Embryonic facial prominence (tissue), 1 donor: ENCODE data around the gene OTUB1.

ENCODE experiments used
- DNase-seq: peaks from one replicate; pipeline ENCODE4 v3.0.0-alpha.2; 2016; ENCODE audit errors: extremely low spot score

Gene OTUB1

DNA sequence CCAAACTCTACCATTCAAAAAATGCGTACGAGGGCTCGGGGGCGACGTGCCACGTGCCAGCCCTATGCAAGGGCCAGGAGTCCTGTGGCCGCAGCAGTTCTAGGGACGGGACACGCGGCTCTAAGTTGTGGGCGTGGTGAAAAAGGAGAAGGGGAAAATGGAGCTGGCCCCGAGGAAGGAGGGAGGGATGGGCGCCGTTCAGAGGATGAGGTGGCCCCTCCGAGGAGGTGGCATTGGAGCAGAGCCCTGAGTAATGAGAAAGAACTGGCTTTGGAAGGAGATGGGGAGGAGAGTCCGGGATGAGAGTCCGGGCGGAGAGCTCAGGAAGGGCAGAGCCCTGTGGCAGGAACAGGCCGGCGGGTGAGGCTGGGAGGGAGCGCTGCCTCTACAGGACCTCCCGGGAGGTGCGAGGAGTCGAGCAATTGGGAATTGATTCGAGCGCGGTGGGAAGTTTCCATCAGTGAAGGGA lies 21.0 kb downstream of the OTUB1 start:
- DNase-seq, result no peak

- DNase-seq, result no peak
These were observed 21.5 kb downstream of the OTUB1 start for GRCh38 chr11:64007629-64008282.

DNA sequence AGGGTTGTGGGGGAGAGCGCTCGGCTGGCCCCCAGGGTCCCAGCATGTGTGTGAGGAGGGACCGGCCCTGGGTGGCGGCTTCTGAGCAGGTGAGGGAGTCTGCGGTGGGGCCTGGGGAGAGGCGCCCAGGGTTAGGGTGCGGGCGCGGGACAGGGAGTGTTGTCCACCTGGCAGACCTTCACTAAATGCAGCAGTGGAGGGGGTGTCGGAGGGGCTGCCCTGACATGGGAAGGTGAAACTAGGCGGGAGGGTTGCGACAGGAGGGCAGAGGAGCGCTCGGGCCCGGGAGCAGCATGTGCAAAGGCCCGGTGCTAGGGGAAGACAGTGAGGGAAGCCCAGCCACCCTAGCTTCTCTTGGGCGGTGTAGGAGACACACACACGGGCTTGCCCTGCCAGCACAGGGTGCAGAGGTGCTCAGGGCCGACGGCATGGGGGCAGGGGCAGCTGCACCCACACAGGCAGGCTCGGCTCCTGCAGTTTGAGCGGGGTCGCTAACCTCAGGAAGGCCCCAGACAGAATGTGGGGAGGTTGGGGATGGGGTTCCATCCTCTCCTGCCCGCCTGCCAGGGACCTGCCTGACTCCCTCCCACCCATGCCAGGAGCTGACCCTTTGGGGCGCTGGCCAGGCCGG lies 22.2 kb downstream of the OTUB1 start:
- no peak for DNase-seq

GRCh38 chr11:64008914-64009633 lies 22.8 kb downstream of the OTUB1 start:
- DNase-seq, result no peak

GRCh38 chr11:64009710-64010109 lies 23.5 kb downstream of the OTUB1 start:
- no peak for DNase-seq

DNA sequence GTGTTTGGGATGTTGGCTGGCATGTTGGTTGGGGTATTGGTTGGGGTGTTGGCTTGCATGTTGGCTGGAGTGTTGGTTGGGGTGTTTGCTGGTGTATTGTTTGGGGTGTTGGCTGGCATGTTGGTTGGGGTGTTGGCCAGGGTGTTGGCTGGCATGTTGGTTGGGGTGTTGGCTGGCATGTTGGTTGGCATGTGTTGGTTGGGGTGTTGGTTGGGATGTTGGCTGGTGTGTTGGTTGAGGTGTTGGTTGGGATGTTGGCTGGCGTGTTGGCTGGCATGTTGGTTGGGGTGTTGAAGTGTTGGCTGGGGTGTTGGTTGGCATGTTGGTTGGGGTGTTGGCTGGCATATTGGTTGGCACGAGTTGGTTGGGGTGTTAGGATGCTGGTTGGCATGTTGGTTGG lies 24.5 kb downstream of the OTUB1 start:
- no peak for DNase-seq

DNA sequence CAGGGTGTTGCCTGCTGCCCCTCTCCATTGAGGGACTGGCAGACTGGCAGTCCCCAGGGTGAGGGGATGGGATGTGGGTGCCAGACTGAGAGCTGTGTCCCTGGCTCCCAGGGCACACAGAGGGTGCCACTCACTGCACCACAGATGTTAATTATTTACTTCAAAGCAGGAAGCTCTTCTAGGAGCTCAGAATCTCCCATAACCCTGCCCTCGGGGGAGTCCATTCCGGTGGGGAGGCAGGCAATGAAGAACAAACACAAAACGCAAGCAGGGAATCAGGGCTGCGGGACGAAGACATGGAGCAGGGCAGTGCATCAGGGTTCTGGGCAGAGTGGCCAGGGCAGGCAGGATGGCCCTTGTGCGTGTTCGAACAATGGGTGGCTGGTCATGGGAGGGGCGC lies 25.1 kb downstream of the OTUB1 start:
- DNase-seq, result no peak

GRCh38 chr11:64013141-64013896 lies 27.1 kb downstream of the OTUB1 start:
- no peak for DNase-seq

GRCh38 chr11:64014356-64014755 lies 28.1 kb downstream of the OTUB1 start:
- no peak for DNase-seq

- no peak for DNase-seq
These were observed 29.3 kb downstream of the OTUB1 start for GRCh38 chr11:64015510-64015909.

GRCh38 chr11:64015935-64016845 lies 30.0 kb downstream of the OTUB1 start:
- no peak for DNase-seq

- no peak for DNase-seq
These were observed 31.6 kb downstream of the OTUB1 start for GRCh38 chr11:64017945-64018224.

GRCh38 chr11:64018310-64018709 lies 32.1 kb downstream of the OTUB1 start:
- DNase-seq, result no peak

DNA sequence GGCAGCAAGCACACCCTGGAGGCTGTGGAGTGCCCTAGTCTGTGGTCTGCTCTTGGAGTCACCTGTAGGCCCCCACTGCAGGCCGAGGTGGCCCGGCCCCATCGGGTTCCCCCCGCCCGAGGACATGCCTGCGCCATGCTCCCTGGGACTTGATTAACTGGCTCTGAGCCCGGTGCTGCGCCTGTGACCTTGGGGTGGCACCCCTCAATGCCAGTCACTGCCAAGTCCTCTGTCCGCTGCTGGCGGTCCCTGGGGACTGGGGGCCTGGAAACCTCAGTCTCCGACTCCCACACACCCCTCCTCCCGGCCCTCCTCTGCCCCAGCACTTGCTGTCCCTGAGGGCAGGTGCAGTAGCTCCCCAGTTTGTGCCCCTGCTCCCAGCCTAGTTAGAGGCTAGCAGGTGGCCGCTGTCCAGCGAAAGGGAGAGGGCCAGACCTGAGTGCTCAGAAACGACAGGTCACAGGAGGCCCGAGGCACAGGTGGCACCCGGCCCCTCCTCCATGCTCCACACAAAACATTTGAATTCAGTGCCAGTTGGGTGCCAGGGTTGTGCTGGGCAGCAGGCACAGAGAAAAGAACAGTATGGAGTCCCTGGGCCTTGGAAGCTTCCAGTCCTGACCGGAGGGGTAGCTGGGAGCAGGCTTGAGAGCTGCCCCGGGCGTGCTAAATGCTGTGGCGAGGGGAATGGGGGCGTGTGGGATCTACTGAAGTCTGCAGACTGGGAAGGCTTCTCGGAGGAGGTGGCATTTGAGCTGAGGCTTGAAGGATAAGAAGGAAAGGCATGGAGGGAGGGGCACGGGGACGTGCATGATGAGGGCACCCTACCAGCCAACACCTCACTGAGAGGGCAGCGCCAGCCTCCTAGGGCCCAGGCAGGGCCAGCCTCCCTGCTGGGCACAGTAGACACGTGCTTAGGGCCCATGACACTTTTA lies 33.1 kb downstream of the OTUB1 start:
- no peak for DNase-seq

DNA sequence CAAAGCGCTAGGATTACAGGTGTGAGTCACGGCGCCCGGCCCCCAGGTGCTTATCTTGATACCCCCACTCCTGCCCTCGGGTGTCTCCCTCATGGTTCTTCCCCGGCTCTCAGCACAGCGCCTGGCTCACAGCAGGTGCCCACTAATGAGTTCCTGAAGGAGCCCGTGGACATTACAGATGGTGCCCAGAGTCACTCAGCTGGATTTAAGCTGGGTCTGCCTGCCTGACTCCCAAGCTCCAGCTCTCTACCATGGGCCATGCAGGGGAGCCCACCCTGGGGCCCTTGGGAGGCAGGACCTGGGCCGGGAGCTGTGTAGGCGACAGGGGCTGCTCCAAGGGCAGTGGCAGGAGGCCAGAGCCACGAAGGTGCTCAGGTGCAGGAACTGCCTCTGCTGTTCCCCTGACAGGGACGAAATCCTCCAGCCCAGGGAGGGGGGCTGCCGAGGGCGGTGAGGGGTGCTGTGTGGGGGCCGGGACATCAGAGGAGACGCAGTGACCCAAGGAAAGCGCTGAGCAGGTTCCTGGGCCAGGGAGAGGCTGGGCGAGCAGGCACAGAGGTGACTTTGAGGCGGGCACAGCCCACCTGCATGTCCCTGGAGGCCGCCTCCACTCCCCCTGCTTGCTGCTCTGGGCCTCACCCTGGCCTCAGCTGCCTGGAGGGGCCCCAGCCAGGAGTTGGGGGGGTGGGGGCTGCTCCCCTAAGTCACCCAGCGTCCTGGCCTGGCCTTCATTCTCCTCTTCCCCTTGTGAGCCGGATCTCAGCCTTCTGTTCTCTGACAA lies 34.9 kb downstream of the OTUB1 start:
- no peak for DNase-seq

GRCh38 chr11:64021757-64022093 lies 35.5 kb downstream of the OTUB1 start:
- no peak for DNase-seq

DNA sequence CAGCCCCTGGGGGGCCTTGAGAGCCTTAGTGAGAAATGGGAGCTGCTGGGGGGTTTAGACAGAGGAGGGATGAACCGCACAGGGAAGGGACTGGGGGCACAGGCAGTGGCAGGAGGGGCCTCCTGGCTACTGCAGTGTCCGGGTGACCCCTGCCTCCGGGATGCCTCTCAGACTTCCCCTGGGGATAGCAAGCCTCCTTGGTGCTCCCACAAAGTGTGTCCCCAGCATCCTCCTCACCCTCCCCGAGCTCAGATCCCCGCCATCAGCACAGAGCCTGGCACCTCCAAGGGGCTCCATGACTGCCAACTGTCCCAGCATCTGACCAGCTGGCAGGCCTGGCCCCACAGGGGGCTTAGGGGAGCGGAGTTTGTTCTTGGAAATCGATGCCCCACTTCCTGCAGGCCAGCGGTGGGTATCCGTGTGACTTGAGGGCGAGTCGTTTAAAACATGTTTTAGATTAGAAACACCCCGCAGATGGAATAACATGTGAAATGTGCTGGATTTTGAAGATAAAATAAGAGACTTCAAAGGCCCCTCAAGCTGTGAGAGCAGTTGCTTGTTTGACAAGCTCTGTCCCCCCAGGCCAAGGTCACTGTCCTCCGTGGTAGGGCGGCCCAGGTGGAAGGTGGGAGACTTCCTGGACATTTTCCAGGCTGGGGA lies 36.0 kb downstream of the OTUB1 start:
- DNase-seq, result no peak

DNA sequence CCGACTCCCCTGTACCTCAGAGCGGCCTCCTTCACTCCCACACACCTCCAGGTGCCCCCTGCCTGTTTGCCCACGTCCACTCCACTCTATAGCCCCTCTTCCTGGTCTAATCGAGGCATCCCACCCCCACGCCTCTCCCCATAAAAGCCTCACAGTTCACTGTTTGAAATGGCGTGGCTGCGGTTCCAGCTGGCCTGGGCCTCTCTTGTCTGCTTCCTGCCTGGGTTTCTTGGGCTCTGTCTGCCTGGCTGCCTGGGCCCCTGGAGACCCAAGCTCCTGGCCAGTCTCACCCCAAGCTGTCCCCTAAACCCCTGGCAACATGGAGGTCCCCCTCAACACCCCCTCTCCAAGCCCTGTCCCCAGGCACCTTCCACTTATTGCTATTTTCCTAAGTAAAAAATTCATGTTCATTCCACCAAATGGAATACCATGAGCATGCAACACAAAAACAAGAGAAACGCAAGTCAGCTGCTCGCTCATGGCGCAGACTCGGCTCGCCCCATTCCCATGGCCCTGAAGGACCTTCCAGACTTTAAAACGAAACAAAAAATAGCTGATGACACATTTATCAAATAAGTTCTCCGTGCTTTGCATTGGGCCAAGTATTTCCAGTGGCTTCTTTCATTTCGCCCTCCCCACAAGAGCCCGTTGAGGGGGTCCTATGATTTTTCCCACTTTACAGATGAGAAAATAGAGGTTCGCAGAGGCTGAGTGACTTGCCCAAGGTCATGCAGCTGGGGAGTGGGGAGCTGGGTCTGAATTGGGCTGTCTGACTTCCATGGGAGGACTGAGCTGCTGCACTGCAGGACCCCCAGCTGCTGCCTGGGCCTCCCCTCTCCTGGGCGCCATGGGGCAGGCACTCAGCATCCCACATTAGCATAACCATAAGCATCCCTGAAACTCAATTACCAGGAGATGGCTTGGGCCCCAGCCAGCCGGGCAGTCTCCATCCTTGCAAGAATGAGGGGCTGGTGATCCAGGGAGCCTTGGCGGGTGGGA lies 37.8 kb downstream of the OTUB1 start:
- no peak for DNase-seq
